HG03108 (cell line): ENCODE results near the gene CDC25A.
A peak's percentile ranks its signal among the peaks of the same experiment; 100 is the strongest.

Source experiments
- ATAC-seq: cut with Tn5 transposase; IDR thresholded peaks from one replicate; pipeline ENCODE4 v1.9.1; 2021; ENCODE audit warnings: moderate library complexity; ENCODE audit not compliant: unreplicated experiment

CDC25A gene

DNA sequence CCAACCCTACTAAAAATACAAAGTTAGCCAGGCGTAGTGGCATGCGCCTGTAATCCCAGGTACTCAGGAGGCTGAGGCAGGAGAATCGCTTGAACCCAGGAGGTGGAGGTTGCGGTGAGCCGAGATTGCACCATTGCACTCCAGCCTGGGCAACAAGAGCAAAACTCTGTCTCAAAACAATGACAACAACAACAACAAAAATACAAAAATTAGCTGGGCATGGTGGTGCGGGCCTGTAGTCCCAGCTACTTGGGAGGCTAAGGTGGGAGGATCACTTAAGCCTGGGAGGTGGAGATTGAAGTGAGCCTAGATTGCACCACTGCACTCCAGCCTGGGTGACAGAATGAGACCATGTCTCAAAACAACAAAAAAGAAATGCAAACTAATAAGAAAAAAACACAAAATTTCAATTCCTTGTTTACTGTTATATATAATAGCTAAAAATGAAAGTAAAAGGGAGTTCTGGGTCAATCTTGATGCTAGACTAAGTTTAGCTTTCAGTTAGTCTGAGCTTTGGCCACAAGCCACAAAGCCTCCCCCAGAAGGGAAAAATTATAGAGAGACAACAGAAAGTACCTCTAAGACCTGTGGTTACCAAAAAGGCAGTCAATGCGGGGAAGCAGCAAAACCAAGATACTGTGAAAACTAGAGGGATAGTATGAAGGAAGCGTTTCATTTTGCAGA is 76.0 kb downstream of the CDC25A start:
- ATAC-seq = peak; percentile 98

DNA sequence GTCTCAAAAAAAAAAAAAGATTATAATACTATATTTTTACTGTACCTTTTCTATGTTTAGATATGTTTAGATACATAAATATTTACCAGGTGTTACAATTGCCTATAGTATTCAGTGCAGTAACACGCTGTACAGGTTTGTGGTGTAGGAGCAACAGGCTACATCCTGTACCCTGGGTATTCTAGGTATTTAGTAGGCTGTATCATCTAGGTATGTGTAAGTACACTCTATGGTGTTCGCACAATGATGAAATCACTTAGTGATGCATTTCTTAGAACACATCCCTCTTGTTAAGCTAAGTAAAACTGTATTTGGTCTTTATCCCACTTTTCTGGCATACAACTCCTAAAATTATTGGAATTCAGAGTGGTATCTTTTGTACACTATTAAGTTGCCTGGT is 77.8 kb downstream of the CDC25A start:
- no peak for ATAC-seq

DNA sequence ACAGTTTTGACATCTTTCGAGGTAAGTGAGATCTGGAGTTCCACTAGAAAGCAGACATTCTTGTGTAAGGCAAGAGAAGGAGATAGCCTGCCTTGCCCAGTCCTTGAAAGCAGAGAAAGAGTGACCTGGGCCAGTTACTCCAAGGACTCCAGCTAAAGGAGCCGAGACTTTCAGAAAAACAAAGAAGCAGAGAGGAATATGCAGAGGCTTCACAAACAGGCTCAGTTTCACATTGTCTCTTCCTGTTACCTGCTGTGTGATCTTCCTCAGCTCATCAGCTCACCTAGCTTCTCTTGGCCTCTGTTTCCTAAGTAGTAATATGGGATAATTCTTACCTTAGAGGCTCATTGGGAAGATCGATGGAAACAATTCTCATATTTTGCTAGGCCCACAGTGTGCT is 81.0 kb downstream of the CDC25A start:
- ATAC-seq = no peak
